T-helper 2 cell treated with Interferon-gamma antibody and Interleukin-4, amounts not matched to agents 5 μg/mL and 100 μg/mL, for 36 hours (primary cell): ENCODE measurements around the gene FHOD3.

ENCODE experiments used
- DNase-seq: peaks from one replicate; pipeline ENCODE4 v3.0.0; 2021; ENCODE audit warnings: low spot score
- H3K27ac Mint-ChIP-seq: one replicate; pipeline ENCODE4 v1.8.0; 2021; ENCODE audit warnings: mild to moderate bottlenecking, mixed read lengths
- H3K27me3 Mint-ChIP-seq: one replicate; pipeline ENCODE4 v1.8.0; 2021; ENCODE audit warnings: low read depth, mixed read lengths
- H3K36me3 Mint-ChIP-seq: one replicate; pipeline ENCODE4 v1.8.0; 2021; ENCODE audit warnings: low read depth, mixed read lengths
- H3K4me1 Mint-ChIP-seq: one replicate; pipeline ENCODE4 v1.8.0; 2021; ENCODE audit warnings: low read depth, mixed read lengths
- H3K4me3 Mint-ChIP-seq: one replicate; pipeline ENCODE4 v1.8.0; 2022; ENCODE audit warnings: mild to moderate bottlenecking, moderate library complexity, mixed read lengths
- H3K9me3 Mint-ChIP-seq: one replicate; pipeline ENCODE4 v1.8.0; 2021; ENCODE audit warnings: mixed read lengths

Gene FHOD3

GRCh38 chr18:36724591-36725001, 427.1 kb downstream of the FHOD3 start:
- Mint-ChIP-seq H3K4me1 (no peaks in the 10 kb centered on the region), H3K36me3 (no peaks in the 10 kb centered on the region), H3K27me3 (peaks cover 10% of the 10 kb centered on the region), H3K4me3 (no peak overlapping the region), H3K27ac (no peak overlapping the region), H3K9me3 (no peaks in the 10 kb centered on the region)
- no peak for DNase-seq

GRCh38 chr18:36728345-36728744, 430.8 kb downstream of the FHOD3 start:
- Mint-ChIP-seq H3K9me3 (peaks cover 4% of the 10 kb centered on the region), H3K36me3 (no peaks in the 10 kb centered on the region), H3K4me3 (no peak overlapping the region), H3K27ac (no peak overlapping the region), H3K27me3 (peaks cover 10% of the 10 kb centered on the region), H3K4me1 (no peaks in the 10 kb centered on the region)
- no peak for DNase-seq

- no peaks in the 10 kb centered on the region for H3K4me1 Mint-ChIP-seq
- peaks cover 4% of the 10 kb centered on the region for H3K9me3 Mint-ChIP-seq
- H3K36me3 Mint-ChIP-seq = no peaks in the 10 kb centered on the region
- peaks cover 10% of the 10 kb centered on the region for H3K27me3 Mint-ChIP-seq
- DNase-seq = no peak
- no peak overlapping the region for H3K4me3 Mint-ChIP-seq
- no peak overlapping the region for H3K27ac Mint-ChIP-seq
These were observed 431.7 kb downstream of the FHOD3 start for GRCh38 chr18:36729197-36729596.

GRCh38 chr18:36732264-36732663, 434.8 kb downstream of the FHOD3 start:
- Mint-ChIP-seq H3K4me1 (no peaks in the 10 kb centered on the region), H3K4me3 (no peak overlapping the region), H3K9me3 (peaks cover 4% of the 10 kb centered on the region), H3K36me3 (no peaks in the 10 kb centered on the region), H3K27ac (no peak overlapping the region), H3K27me3 (peaks cover 10% of the 10 kb centered on the region)
- no peak for DNase-seq

GRCh38 chr18:36733150-36733549, 435.6 kb downstream of the FHOD3 start:
- Mint-ChIP-seq H3K27ac (no peak overlapping the region), H3K4me3 (no peak overlapping the region), H3K9me3 (peaks cover 4% of the 10 kb centered on the region), H3K36me3 (no peaks in the 10 kb centered on the region), H3K27me3 (peaks cover 4% of the 10 kb centered on the region), H3K4me1 (no peaks in the 10 kb centered on the region)
- DNase-seq = no peak

GRCh38 chr18:36734596-36734995, 437.1 kb downstream of the FHOD3 start:
- no peak overlapping the region for H3K4me3 Mint-ChIP-seq

DNA sequence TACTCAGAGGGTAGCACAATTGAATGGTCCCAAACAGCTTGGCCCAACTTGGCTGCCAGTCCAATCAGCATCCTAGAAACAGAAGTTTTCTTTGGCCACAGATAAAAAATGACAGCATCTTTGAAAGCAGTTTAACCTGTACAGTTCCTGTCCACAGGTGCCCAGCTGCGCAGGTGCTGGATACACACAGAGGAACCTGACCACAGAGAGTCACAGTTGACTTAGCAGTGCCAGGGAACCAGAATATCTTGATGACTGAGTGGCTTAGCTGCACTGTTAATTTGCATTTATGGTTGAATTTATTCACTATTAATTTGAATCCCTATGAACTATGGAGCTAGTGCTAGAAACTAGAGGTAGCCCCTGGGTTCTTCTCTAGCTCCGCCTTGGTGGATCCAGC, 437.6 kb downstream of the FHOD3 start:
- H3K4me1 Mint-ChIP-seq = no peaks in the 10 kb centered on the region
- no peak for DNase-seq
- H3K9me3 Mint-ChIP-seq = peaks cover 4% of the 10 kb centered on the region

More at GRCh38 chr18:36734596-36734995, 437.1 kb downstream of the FHOD3 start:
- no peaks in the 10 kb centered on the region for H3K36me3 Mint-ChIP-seq
- no peak for DNase-seq
- peaks cover 5% of the 10 kb centered on the region for H3K27me3 Mint-ChIP-seq
- no peak overlapping the region for H3K27ac Mint-ChIP-seq
- H3K9me3 Mint-ChIP-seq = peaks cover 4% of the 10 kb centered on the region
- no peaks in the 10 kb centered on the region for H3K4me1 Mint-ChIP-seq

GRCh38 chr18:36736094-36736493, 438.6 kb downstream of the FHOD3 start:
- Mint-ChIP-seq H3K4me1 (no peaks in the 10 kb centered on the region), H3K27me3 (peaks cover 5% of the 10 kb centered on the region), H3K27ac (no peak overlapping the region), H3K4me3 (no peak overlapping the region), H3K36me3 (no peaks in the 10 kb centered on the region), H3K9me3 (peaks cover 4% of the 10 kb centered on the region)
- DNase-seq = no peak

More for the DNA sequence above, 437.6 kb downstream of the FHOD3 start:
- H3K4me3 Mint-ChIP-seq = no peak overlapping the region
- no peak overlapping the region for H3K27ac Mint-ChIP-seq
- H3K36me3 Mint-ChIP-seq = no peaks in the 10 kb centered on the region
- peaks cover 5% of the 10 kb centered on the region for H3K27me3 Mint-ChIP-seq

DNA sequence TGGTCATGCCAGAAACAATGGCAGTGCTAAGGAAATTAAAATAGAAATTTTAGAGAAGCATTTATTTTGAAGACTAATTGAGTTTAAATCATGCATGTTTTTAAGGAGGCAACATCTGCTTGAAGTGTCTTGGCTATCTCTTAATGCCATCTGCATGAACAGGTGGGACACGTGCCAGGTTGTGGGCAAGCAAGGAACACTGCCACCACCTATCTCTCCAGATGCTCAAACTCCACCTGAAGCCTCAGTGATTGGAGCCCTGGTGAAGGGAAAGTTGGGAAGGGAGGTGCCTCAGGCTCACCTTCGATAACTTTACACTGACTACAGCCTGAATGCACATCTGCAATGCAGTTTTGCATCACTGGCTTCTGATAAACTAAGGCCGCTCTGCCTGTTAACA, 439.8 kb downstream of the FHOD3 start:
- no peak overlapping the region for H3K4me3 Mint-ChIP-seq
- no peak overlapping the region for H3K27ac Mint-ChIP-seq
- H3K9me3 Mint-ChIP-seq = peaks cover 4% of the 10 kb centered on the region
- DNase-seq = no peak
- no peaks in the 10 kb centered on the region for H3K36me3 Mint-ChIP-seq
- H3K27me3 Mint-ChIP-seq = peaks cover 8% of the 10 kb centered on the region
- H3K4me1 Mint-ChIP-seq = no peaks in the 10 kb centered on the region

- H3K27me3 Mint-ChIP-seq = peaks cover 6% of the 10 kb centered on the region
- no peaks in the 10 kb centered on the region for H3K36me3 Mint-ChIP-seq
- H3K27ac Mint-ChIP-seq = no peak overlapping the region
- no peaks in the 10 kb centered on the region for H3K9me3 Mint-ChIP-seq
- no peak overlapping the region for H3K4me3 Mint-ChIP-seq
- DNase-seq = no peak
- no peaks in the 10 kb centered on the region for H3K4me1 Mint-ChIP-seq
These were observed 446.9 kb downstream of the FHOD3 start for GRCh38 chr18:36744261-36744876.

DNA sequence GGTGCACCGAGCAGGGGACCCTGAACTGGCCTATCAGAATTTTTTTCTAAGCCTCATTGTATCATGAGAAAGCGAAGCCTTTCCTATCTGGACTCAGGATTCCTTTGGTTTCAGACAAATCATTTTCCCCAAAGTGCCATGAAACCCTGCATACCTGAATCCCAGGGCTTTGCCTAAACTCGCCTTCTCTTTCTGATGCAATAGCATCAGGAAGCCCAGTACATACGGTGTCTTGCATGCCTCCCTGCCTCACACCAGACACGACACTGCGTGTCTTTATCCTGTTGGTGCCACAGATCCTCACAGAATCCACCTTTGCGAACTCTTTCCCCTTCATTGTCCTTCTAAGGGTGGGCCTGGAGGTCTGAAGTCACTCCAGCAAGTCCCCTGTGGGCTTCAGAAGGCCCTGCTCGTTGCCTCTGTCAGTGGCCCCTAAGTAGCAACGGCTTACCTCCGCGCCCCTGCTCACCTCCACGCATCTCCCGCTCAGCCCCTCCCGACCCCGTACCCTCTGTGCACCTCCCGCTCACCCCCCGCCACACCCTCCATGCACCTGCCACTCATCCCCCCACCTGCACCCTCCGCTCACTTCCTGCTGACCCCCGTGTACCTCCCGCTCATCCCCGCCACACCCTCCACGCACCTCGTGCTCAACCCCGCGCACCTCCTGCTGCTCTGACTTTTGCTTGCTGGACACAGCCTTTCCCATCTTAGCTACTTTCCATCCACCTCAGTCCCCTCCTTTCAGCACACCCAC, 447.9 kb downstream of the FHOD3 start:
- H3K27me3 Mint-ChIP-seq = peaks cover 5% of the 10 kb centered on the region
- H3K4me1 Mint-ChIP-seq = no peaks in the 10 kb centered on the region

GRCh38 chr18:36752929-36753865, 455.7 kb downstream of the FHOD3 start:
- Mint-ChIP-seq H3K4me3 (no peak overlapping the region), H3K27me3 (peaks cover 6% of the 10 kb centered on the region), H3K9me3 (no peaks in the 10 kb centered on the region), H3K27ac (no peak overlapping the region), H3K36me3 (no peaks in the 10 kb centered on the region), H3K4me1 (no peaks in the 10 kb centered on the region)
- DNase-seq = no peak

More for the DNA sequence above, 447.9 kb downstream of the FHOD3 start:
- no peak overlapping the region for H3K4me3 Mint-ChIP-seq
- H3K9me3 Mint-ChIP-seq = no peaks in the 10 kb centered on the region
- no peaks in the 10 kb centered on the region for H3K36me3 Mint-ChIP-seq
- H3K27ac Mint-ChIP-seq = peak overlapping the region; percentile 21
- no peak for DNase-seq

DNA sequence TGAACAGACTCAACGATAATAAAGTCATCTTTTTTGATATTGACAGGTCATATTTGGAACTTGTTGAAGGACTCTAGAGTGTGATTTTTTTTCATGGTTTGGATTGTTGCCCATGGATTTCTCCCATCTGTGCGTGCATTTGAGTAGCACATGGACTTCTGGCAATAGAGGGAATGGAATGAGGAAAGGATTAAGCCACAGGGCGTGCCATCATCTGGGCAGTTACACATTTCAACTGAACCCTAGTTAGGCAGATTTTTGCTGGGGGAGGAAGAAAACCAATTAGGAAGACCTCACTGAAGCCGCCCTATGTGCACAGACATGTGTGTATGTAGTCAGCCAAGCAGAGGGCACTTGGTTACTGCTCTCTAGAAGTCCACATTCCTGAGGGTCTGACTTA, 458.7 kb downstream of the FHOD3 start:
- no peak overlapping the region for H3K27ac Mint-ChIP-seq
- H3K36me3 Mint-ChIP-seq = no peaks in the 10 kb centered on the region
- H3K4me3 Mint-ChIP-seq = no peak overlapping the region
- H3K9me3 Mint-ChIP-seq = no peaks in the 10 kb centered on the region
- no peaks in the 10 kb centered on the region for H3K4me1 Mint-ChIP-seq
- peaks cover 6% of the 10 kb centered on the region for H3K27me3 Mint-ChIP-seq
- DNase-seq = no peak

DNA sequence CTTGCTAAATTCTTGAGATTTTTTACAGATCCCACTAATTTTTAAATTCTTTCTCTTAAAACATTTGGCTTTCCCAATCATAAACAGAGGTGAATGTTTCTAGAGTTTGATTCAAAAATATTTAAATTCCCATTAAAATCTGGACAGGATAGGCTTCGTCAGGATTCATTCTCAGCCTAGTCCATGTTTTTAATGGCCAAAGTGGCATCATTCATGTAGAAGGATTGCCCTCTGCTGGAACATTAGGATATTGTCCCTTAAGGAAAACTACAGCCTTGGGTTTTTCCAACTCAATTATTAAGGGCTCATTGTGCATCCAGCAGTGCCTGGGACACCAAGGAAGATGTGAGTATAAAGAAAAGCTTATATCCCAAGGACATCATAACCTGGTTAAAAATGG, 459.6 kb downstream of the FHOD3 start:
- Mint-ChIP-seq H3K4me3 (no peak overlapping the region), H3K27ac (no peak overlapping the region), H3K4me1 (peaks cover 7% of the 10 kb centered on the region), H3K27me3 (peaks cover 6% of the 10 kb centered on the region), H3K36me3 (no peaks in the 10 kb centered on the region), H3K9me3 (no peaks in the 10 kb centered on the region)
- no peak for DNase-seq
